Measurements from ENCODE around the gene KRTAP12-1.

DNA sequence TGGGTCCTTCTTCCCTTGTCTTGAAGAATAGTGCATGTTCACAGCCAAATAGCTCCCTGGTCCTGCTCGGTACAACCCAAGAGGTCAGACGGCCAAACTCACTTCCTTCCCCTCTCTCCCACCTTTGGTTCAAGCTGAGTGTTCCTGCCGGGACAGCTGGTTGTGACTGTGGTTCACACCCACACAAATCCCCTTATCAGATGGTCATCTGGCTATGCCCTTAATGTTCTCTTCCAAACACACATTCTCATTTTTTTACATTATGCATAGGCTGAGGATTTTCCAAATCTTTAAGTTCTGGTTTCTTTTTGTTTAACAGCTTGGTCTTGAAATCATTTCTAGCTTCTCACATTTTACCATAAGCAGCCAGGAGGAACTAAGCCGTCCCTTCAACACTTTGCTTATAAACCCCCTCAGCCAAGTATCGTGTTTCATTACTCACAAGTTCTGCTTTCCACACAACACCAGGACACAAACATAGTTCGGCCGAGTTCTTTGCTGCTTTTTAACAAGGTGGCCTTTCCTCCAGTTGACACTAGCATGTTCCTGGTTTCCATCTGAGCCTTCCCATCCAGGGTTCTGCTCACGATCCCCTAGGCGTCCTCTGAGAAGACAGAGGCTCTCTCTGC lies 49.1 kb upstream of the KRTAP12-1 start:
- TF ChIP-seq GATA2 (IDR thresholded peaks at IDR 0.05; ENCODE audit: insufficient read depth, insufficient read length, low read depth, low read length): no peak
- TF ChIP-seq EZH2 (IDR thresholded peaks at IDR 0.05; ENCODE audit: borderline replicate concordance, low read depth, low read length, severe bottlenecking): no peak
- TF ChIP-seq CTCF (IDR thresholded peaks at IDR 0.05; ENCODE audit: extremely low read depth in 1 of 2, insufficient read depth in 1 of 2, low read depth in 1 of 2, low read length in 2 of 2): no peak
- no peak for TF ChIP-seq POLR2AphosphoS5 (IDR thresholded peaks at IDR 0.05; ENCODE audit: insufficient read depth, low read depth, low read length)
